A673 (cell line): ENCODE data around the gene LGR6.

Source experiments
- CTCF ChIP-seq: fragments of 300-800, 200-600 bp; sonication (generic); conservative IDR thresholded peaks from 2 replicates; pipeline ENCODE4 v1.5.1; 2017; ENCODE audit warnings: low read depth, mild to moderate bottlenecking, antibody characterized with exemption, low read length, moderate library complexity, mixed read lengths
- EZH2 ChIP-seq: fragments of 200-600 bp; sonication (generic); IDR thresholded peaks from 2 replicates; pipeline ENCODE4 v1.6.1; 2017; ENCODE audit warnings: borderline replicate concordance, low read depth, mild to moderate bottlenecking, mixed read lengths, antibody characterized with exemption, low read length; ENCODE audit not compliant: poor library complexity, severe bottlenecking

GRCh38 chr1:202176949-202177927, 16.4 kb upstream of the LGR6 start:
- TF ChIP-seq CTCF, result no peak
- TF ChIP-seq EZH2, result no peak
